Endothelial cell of umbilical vein (primary cell): ENCODE data around the gene TRNT1. TPM values are rescaled to one million over a fixed set of nuclear protein-coding genes. Genes with fewer than 3 reads are reported as not detected.

Source experiments
- BruUV-seq: library from RNA; stranded (reverse); fragments of 400-500 nt; replicated peaks from 2 replicates; lab custom pipeline; 2021; lab: Mats Ljungman, UMichigan
- CTCF ChIA-PET: fragments of 300-600, 350-600 bp; sonication (Branson Sonifier 250); formaldehyde crosslinking; loops from one replicate; lab custom pipeline; 2021; ENCODE audit warnings: antibody characterized with exemption, inconsistent platforms; lab: Charles Lee
- POLR2A ChIA-PET: fragments of 300-600, 350-600 bp; sonication (Branson Sonifier 250); formaldehyde crosslinking; loops from one replicate; lab custom pipeline; 2021; ENCODE audit warnings: antibody characterized with exemption, inconsistent platforms; lab: Charles Lee
- DNase-seq: peaks from one replicate; pipeline ENCODE4 v3.0.0-alpha.2; 2011; ENCODE audit warnings: low read depth, low spot score
- FAIRE-seq: peaks from 2 replicates; lab custom pipeline; 2011; peaks lifted over from hg19 to GRCh38; lab: Jason Lieb, UNC
- H2AFZ ChIP-seq: 2 replicates; pipeline ENCODE4 v1.6.0; 2012; ENCODE audit warnings: low read depth, low read length, control low read depth, inconsistent platforms
- H3K27ac ChIP-seq: 2 replicates; pipeline ENCODE4 v1.5.1; 2011; ENCODE audit warnings: low read depth, mild to moderate bottlenecking, control low read depth, low read length, moderate library complexity; ENCODE audit not compliant: insufficient read depth
- H3K27me3 ChIP-seq, 2 experiments: 2 replicates each; pipeline versions ENCODE4 v1.6.0 to v1.6.1; 2011; ENCODE audit warnings: low read length in 2 of 2, mixed read lengths in 1 of 2; ENCODE audit not compliant: control insufficient read depth in 2 of 2, insufficient read depth in 2 of 2
- H3K36me3 ChIP-seq, 2 experiments: 2 replicates in 1 of 2; 3 replicates in 1 of 2; pipeline ENCODE4 v1.5.1; 2011; ENCODE audit warnings: low read length in 2 of 2, mild to moderate bottlenecking in 1 of 2, moderate library complexity in 1 of 2; ENCODE audit not compliant: control insufficient read depth in 2 of 2, insufficient read depth in 2 of 2; ENCODE audit errors: extremely low read depth in 1 of 2
- H3K4me1 ChIP-seq: 3 replicates; pipeline ENCODE4 v1.5.1; 2011; ENCODE audit warnings: mild to moderate bottlenecking, low read length; ENCODE audit not compliant: control insufficient read depth, insufficient read depth; ENCODE audit errors: extremely low read depth
- H3K4me2 ChIP-seq: 2 replicates; pipeline ENCODE4 v1.6.1; 2011; ENCODE audit warnings: low read length, control low read depth, mixed read lengths; ENCODE audit not compliant: insufficient read depth
- H3K4me3 ChIP-seq, 3 experiments: fragments of 200-600 bp in 1 of 3; sonication (generic), shearing (Covaris generic) in 1 of 3; replicated peaks in 1 of 3; 2 replicates each; pipeline ENCODE4 v1.5.1; 2011 to 2016; ENCODE audit warnings: control low read depth in 3 of 3, low read length in 3 of 3, mild to moderate bottlenecking in 2 of 3, inconsistent platforms in 1 of 3, low read depth in 1 of 3, moderate library complexity in 1 of 3; ENCODE audit not compliant: insufficient read depth in 1 of 3
- H3K79me2 ChIP-seq: 2 replicates; pipeline ENCODE4 v1.6.0; 2012; ENCODE audit warnings: low read length, inconsistent platforms; ENCODE audit not compliant: control insufficient read depth, insufficient read depth
- H3K9ac ChIP-seq: replicated peaks from 2 replicates; pipeline ENCODE3; 2011; ENCODE audit warnings: low read length, control low read depth; ENCODE audit not compliant: insufficient read depth; ENCODE audit errors: extremely low read depth
- H3K9me1 ChIP-seq: replicated peaks from 3 replicates; pipeline ENCODE4 v1.6.0; 2011; ENCODE audit warnings: mild to moderate bottlenecking, low read length; ENCODE audit not compliant: control insufficient read depth, insufficient read depth; ENCODE audit errors: extremely low read depth
- H3K9me3 ChIP-seq: replicated peaks from 2 replicates; pipeline ENCODE4 v1.5.1; 2012; ENCODE audit warnings: low read length, inconsistent platforms; ENCODE audit not compliant: control insufficient read depth, insufficient read depth
- H4K20me1 ChIP-seq: replicated peaks from 2 replicates; pipeline ENCODE3; 2011; ENCODE audit warnings: mild to moderate bottlenecking, low read length; ENCODE audit not compliant: control insufficient read depth, insufficient read depth; ENCODE audit errors: extremely low read depth
- CTCF ChIP-seq, 2 donors: IDR thresholded peaks; 1 replicate in 1 of 2; 2 replicates in 1 of 2; pipeline ENCODE4 v1.5.1; 2011; ENCODE audit warnings: low read length in 2 of 2, mild to moderate bottlenecking in 2 of 2, moderate library complexity in 2 of 2, control low read depth in 1 of 2, inconsistent platforms in 1 of 2, low read depth in 1 of 2; ENCODE audit not compliant: insufficient read depth in 1 of 2; ENCODE audit errors: extremely low read depth in 1 of 2
- EZH2 ChIP-seq: IDR thresholded peaks from 2 replicates; pipeline ENCODE4 v1.6.1; 2012; ENCODE audit warnings: borderline replicate concordance, low read depth, mild to moderate bottlenecking, moderate library complexity, low read length, inconsistent platforms; ENCODE audit not compliant: severe bottlenecking
- FOS ChIP-seq: IDR thresholded peaks from 2 replicates; pipeline ENCODE4 v1.6.1; 2011; ENCODE audit warnings: mild to moderate bottlenecking, low read length, moderate library complexity, borderline replicate concordance; ENCODE audit not compliant: insufficient read depth
- GATA2 ChIP-seq: IDR thresholded peaks from 2 replicates; pipeline ENCODE4 v1.7.0; 2011; ENCODE audit warnings: low read depth, mild to moderate bottlenecking, moderate library complexity, mixed read lengths, low read length; ENCODE audit not compliant: insufficient read length, insufficient read depth
- JUN ChIP-seq: IDR thresholded peaks from 2 replicates; pipeline ENCODE4 v1.6.1; 2011; ENCODE audit warnings: borderline replicate concordance, low read depth; ENCODE audit not compliant: insufficient read length, insufficient read depth
- MAX ChIP-seq: IDR thresholded peaks from 2 replicates; pipeline ENCODE4 v1.6.1; 2011; ENCODE audit not compliant: insufficient read depth, insufficient read length
- MYC ChIP-seq: IDR thresholded peaks from one replicate; pipeline ENCODE4 v1.6.1; 2011; ENCODE audit warnings: mild to moderate bottlenecking, low read depth, low read length
- POLR2A ChIP-seq: IDR thresholded peaks from 2 replicates; pipeline ENCODE4 v1.6.1; 2012; ENCODE audit warnings: low read depth, mild to moderate bottlenecking, control low read depth, low read length
- POLR2AphosphoS5 ChIP-seq: IDR thresholded peaks from 2 replicates; pipeline ENCODE4 v1.6.1; 2012; ENCODE audit warnings: low read depth, mild to moderate bottlenecking, control low read depth, low read length, moderate library complexity; ENCODE audit not compliant: insufficient read depth
- dilution Hi-C: fragments of 300-500 bp; cut with MboI; formaldehyde crosslinking; loops from one replicate; pipeline ENCODE4 v1.15.0; 2019; ENCODE audit warnings: low sequenced_read_pairs; ENCODE audit not compliant: extremely low pct_ligation_motif_present
- intact Hi-C: fragments of 100-400 bp; cut with micrococcal nuclease; formaldehyde crosslinking; loops from one replicate; pipeline ENCODE4 v1.10.0; 2022
- polyA plus RNA-seq, 4 experiments: library from polyadenylated mRNA; depleted of rRNA in 3 of 4; stranded (reverse) in 3 of 4; unstranded in 1 of 4; fragments of >200 nt; gene quantifications; 2 replicates each; pipeline versions ENCODE4 v1.2.1 to v1.2.3, GENCODE V29; 2011 to 2012; ENCODE audit warnings: missing spikeins in 1 of 4
- total RNA-seq: library from RNA; stranded (reverse); gene quantifications from 2 replicates; pipeline ENCODE4 v1.2.3, GENCODE V29; 2021

Gene TRNT1
- total and polyA plus RNA-seq, 2 donors (not counting 3 experiments of a cell fraction or from before 2014, with no cell fraction given), result 4.6 to 21.3 TPM

- dilution Hi-C loops (no loop called here), intact Hi-C loops (no loop called here)
- Histone ChIP-seq H2AFZ (no peak within 1 kb of the TSS), H3K4me2 (no peak within 1 kb of the TSS), H3K27me3 (no peaks in the 10 kb centered on the region), H3K4me3 (no peak within 1 kb of the TSS), H3K36me3 (no peaks in the 10 kb centered on the region), H3K9ac (no peak within 1 kb of the TSS), H4K20me1 (no peaks in the 10 kb centered on the region), H3K9me3 (no peaks in the 10 kb centered on the region), H3K9me1 (no peaks in the 10 kb centered on the region), H3K79me2 (no peaks in the 10 kb centered on the region), H3K4me1 (no peaks in the 10 kb centered on the region), H3K27ac (no peak within 1 kb of the TSS)
- ChIA-PET CTCF (interaction anchor here (1.2 kb wide), 1 partner anchor 90 kb away, joined by 3 read pairs; no protein-coding TSS in a partner anchor), POLR2A (no interaction called here)
- DNase-seq (no peak), FAIRE-seq (no peak)
- TF ChIP-seq POLR2A, result no peak
- TF ChIP-seq MAX, result no peak
- TF ChIP-seq GATA2, result no peak
- TF ChIP-seq EZH2, result no peak
- no peak for TF ChIP-seq FOS
- no peak for TF ChIP-seq MYC
- TF ChIP-seq JUN, result no peak
- BruUV-seq, result no TSS peak
Measured at GRCh38 chr3:3110299-3110630, 16.5 kb upstream of the TRNT1 start, which contains the start of gene IL5RA. Gene IL5RA (minus strand): TSS chr3:3110374. CDS start chr3:3104984, 5,390 bp downstream.

- no peaks in the 10 kb centered on the region for H3K9me1 ChIP-seq
- TF ChIP-seq EZH2 (no peak), JUN (no peak), MAX (no peak), CTCF (IDR thresholded peaks at IDR 0.05; ENCODE audit: extremely low read depth in 1 of 2, insufficient read depth in 1 of 2, low read depth in 1 of 2, low read length in 2 of 2) (no peak), FOS (no peak), POLR2A (no peak), MYC (no peak), GATA2 (no peak), POLR2AphosphoS5 (no peak)
- no peak overlapping the region for H2AFZ ChIP-seq
- BruUV-seq, result no TSS peak
- H3K9ac ChIP-seq, result no peak overlapping the region
- ChIA-PET POLR2A (no interaction called here), CTCF (interaction anchor here (1.2 kb wide), 1 partner anchor 90 kb away, joined by 3 read pairs; no protein-coding TSS in a partner anchor)
- H3K36me3 ChIP-seq, result no peaks in the 10 kb centered on the region
- no peak overlapping the region for H3K4me3 ChIP-seq
- FAIRE-seq (no peak), DNase-seq (no peak)
- H4K20me1 ChIP-seq, result no peaks in the 10 kb centered on the region
- no peaks in the 10 kb centered on the region for H3K9me3 ChIP-seq
- no peak overlapping the region for H3K4me2 ChIP-seq
- no peaks in the 10 kb centered on the region for H3K79me2 ChIP-seq
- H3K4me1 ChIP-seq, result no peaks in the 10 kb centered on the region
- dilution Hi-C loops (no loop called here), intact Hi-C loops (no loop called here)
- H3K27me3 ChIP-seq, result no peaks in the 10 kb centered on the region
- no peak overlapping the region for H3K27ac ChIP-seq
Measured at GRCh38 chr3:3110749-3111361, 15.9 kb upstream of the TRNT1 start.
